Superior temporal gyrus (tissue), 1 donor: ENCODE data around the gene PTPRD.
"Not testable (repeated sequence)": the region's sequence is repeated elsewhere in the genome, so short reads cannot be mapped to it uniquely, and the experiment has no call there.

Source experiments
- DNase-seq: peaks from one replicate; pipeline ENCODE4 v3.0.0-alpha.2; 2016; ENCODE audit errors: extremely low spot score

Gene PTPRD

GRCh38 chr9:9173264-9173663 is 1439.5 kb downstream of the PTPRD start:
- no peak for DNase-seq

DNA sequence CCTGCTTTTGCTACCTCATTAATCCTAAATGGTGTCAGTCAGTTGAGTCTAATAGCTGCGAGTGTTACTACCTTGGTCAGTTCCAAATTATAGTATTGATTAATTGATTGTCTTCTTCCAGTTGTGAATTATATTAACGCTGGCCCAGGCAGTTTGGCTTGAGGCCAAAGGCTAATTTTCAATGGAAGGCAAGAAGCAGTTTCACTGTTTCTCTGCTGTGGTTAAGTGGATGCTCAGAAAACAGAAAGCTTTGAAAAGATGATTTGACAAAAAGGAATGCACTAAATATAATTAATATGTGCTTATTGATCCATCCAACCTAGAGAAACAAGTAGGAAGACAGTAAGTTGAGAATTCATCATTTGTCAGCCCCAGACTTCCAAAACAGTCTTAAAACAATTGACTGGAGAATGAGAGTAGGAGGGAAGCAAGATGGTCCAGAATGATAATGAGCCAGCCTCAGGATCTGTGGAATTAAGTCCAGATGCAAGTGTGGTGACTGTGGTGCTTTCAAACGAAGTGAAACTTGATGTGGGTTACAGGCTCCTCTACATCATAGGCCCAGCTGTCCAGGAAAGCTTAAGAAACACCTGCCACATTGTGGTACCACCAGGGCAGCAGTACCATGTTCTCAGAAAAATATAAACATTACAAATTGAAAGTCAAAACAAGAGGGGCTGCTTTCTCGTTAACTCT is 1442.2 kb downstream of the PTPRD start:
- peak; percentile 24 for DNase-seq

DNA sequence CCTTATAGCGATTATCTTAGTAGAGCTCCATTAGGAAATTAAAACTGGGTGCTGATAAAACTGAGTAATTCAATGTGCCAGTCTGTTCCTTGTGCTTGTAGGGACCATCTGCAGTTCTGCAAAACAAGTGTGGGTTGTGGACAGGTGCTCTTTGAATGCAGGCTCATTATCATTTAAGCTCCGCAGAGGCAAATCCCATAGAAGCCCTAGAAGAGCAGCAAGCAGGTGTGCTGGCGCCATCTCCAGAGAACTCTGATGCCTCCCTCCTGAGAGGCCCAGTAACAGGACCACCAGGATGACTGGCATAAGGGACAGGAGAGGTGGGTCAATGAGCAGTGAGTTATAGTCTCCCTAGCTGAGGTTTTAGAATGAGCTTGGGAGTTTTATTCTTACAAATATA is 1470.8 kb downstream of the PTPRD start:
- DNase-seq = no peak

GRCh38 chr9:9133526-9133925 is 1479.3 kb downstream of the PTPRD start:
- DNase-seq = peak; percentile 89

DNA sequence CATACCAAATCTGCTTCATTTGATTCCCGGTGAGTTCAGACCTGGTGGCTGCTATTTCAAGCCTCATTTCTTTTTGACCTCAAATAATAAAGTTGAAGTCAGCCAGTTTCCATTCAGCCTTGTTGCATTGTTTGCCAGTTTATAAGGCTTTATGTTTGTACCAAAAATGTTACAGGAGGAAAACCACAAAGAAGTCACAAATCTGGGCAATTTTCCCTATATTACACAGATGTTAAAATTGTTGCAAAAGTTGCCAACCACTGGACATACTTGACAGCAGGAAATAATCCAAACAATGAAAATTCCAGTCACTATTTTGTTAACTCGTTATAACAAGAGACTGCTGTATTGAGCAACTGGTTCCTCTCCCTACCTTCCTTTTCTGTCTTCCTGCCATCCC is 1488.2 kb downstream of the PTPRD start:
- no peak for DNase-seq

DNA sequence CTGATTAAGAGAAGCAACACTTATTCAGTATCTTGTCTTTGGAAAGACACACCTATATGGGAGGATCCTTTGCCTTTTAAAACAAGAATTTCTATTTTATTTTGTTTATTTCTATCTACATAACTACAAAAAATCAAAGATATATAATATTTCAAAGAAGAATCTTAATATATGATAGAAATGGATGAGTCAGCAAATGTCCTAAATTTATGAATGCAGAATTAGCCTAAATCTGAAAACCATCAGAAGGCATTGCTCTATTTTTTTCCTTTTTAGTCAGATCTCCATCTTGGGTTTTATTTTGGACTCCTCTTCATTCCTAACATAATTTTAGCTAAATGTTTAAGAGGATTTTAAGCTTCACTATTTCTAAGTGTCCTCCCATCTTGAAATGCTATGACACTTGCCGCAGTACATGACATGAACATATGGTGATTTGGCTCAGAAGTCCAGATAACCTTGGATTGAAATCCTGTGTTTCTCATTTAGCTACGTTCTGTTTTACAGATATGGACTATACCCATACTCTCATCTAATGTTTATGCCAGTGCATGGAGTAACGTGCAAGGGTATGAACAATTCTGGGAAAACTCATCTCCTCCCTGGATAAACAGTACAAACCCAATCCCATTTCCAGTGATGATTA is 1490.4 kb downstream of the PTPRD start:
- DNase-seq = no peak

DNA sequence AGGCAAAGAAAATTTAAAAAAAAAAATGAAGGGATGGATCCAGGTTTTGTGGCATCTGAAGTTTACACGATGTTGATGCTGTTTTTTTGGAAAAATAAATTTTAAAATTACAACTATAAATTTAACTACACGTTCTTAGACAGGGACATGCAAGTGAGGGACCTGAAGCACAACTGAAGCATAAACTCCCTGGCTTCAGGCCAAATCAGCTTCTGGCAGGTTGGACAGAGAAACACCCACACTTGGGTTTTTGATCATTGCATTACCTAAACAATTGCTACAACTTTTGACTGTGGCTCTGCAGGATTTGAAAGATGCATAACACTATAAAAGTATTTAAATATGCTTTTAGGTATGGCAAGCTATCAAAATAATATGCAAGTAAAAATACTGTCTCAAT is 1494.9 kb downstream of the PTPRD start:
- no peak for DNase-seq

DNA sequence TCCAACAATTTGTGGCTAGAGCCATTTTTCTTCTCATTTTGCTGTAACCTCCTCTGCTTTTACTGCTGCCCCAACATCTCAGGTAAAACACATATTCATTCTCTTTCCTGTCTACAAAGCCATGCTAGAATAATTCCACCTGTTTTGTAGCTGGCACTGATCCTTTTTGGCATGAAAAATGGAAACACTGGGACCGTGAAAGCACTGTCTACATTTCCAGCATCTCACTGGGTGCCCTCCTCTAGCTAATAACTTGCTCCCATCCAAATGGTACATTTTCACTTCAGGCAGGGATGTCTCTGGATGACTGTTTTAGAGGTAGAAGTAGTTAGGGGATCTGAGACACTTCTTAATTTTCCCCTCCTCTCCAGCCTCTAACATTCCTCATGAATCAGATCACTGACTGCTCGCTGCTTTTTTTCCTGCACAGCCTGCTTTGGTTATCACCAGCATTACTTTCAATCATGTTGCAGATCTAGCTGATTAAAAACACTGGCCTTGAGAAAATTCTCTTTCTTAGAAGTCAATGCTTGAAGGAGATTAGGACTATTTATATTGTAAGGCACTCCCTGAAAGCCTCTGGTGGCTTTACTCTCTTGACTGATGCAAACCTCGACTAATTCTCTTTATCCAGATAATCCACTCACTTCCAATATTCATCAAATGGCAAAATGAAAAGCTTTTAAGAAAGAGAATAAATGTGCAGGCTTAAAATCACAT is 1500.6 kb downstream of the PTPRD start:
- no peak for DNase-seq

DNA sequence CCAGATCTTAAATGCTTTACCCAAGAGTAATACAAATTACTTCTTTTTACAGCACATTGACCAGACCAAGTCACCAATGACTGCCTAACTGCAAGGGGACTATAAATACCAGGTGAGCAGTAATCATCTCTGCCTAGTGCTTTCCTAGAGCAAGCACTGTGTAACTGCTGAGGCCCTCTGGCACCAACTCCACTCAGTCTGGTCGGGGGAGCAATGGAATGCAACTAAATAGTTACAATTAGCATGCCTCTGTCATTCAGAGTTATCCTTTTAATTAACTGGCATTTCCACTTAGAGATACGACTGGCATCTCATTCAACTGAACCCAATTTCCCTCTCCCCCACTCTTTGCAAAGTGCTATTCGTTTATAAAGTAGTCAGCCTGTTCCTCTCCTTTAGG is 1504.2 kb downstream of the PTPRD start:
- no peak for DNase-seq

DNA sequence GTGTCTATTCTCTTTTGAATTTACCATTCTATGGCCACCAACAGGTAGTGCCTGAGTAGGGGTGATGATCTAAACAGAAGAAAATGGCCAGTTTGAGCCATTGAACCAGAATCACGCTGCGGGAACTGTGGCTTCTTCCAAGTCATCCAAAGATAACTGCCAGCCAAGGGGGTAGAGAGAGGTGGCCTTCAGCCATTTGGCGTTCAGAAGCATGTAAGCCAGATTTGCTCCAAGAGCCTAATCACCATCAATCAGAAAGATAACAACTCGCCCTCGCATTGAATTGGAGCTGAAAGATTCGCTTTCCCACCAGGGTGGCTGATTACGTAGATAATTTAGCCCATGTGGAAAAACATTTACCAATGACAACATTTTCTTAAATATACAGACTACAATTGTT is 1510.5 kb downstream of the PTPRD start:
- DNase-seq = no peak

GRCh38 chr9:9100070-9100469 is 1512.7 kb downstream of the PTPRD start:
- DNase-seq = peak; percentile 58

DNA sequence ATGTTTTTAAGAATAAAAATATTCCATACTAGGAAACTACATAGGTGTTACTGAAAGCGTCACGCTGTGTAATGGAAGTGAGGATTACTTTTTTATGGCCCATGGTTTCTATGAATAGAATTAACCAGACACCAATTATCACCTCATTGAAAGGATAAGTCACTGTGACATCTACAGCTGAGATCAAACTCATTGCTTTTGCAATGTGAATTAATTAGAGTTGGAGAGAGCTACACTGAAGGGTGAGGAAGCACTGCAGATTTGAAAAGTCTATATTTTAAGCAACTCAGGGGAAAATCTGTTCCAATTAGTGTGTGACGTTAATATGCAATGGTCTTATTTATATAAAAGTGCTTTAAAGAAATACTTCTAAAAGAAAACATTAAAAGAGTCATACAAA is 1513.2 kb downstream of the PTPRD start:
- no peak for DNase-seq

- DNase-seq = not testable (repeated sequence)
These were observed 1515.5 kb downstream of the PTPRD start for GRCh38 chr9:9097254-9097653.

- DNase-seq = no peak
These were observed 1521.4 kb downstream of the PTPRD start for GRCh38 chr9:9091387-9091786.

DNA sequence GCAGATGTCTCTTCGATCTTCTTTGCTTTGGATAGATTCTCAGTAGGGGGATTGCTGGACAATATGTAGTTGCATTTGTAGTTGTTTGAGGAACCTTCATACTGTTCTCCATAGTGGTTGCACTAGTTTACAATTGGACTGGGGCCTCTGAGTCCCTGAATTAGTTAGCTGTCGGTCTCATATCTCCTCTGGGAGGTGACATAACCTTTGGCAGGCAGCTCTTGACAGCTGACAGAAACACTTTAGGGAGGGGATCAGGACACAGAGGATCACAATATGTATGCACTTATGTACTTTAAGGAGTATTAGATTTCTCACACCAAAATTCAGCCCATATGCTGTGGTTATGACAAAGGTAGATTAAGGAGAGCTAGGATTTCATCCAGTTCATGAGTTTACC is 1533.3 kb downstream of the PTPRD start:
- no peak for DNase-seq

GRCh38 chr9:9078301-9078700 is 1534.5 kb downstream of the PTPRD start:
- no peak for DNase-seq

DNA sequence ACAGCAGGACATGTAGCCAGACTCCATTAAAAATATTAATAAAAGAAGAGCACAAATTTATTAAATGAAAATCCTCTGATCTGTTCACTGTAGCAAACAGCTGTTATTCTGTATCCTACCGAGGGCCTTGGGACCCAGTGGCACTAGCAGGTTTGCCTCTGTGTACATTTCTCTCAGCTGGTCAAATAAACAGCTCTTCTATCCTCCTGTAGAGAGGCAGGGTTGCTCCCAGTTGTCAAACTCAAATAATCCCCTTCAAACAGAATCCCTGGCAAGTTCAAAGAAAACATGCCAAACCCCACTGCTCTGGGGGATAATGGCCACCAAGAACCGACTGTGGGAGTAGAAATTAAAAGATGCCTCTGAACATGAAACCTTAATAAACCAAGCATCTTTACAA is 1551.2 kb downstream of the PTPRD start:
- DNase-seq = no peak

- DNase-seq = no peak
These were observed 1558.3 kb downstream of the PTPRD start for GRCh38 chr9:9054354-9054992.

GRCh38 chr9:9045572-9045971 is 1567.2 kb downstream of the PTPRD start:
- peak; percentile 60 for DNase-seq

DNA sequence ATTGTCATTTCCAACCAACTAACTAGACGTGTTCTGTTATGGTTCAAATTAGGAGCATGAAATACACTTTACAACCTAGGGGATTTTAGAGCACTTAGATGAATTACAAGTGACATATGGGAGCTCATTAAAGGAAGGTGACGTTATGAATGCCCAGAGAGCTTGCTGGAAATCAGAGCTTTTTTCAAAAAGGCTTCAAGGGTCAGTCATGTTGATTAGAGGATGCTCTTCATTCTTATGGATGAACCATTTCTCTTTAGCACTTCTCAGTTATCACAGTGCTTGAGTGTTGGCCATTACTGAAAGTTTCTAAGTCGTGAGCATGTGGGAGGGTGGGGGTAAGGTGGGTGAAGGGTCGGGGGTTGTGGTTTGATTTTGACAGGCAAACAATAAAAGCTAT is 1567.7 kb downstream of the PTPRD start:
- DNase-seq = no peak

DNA sequence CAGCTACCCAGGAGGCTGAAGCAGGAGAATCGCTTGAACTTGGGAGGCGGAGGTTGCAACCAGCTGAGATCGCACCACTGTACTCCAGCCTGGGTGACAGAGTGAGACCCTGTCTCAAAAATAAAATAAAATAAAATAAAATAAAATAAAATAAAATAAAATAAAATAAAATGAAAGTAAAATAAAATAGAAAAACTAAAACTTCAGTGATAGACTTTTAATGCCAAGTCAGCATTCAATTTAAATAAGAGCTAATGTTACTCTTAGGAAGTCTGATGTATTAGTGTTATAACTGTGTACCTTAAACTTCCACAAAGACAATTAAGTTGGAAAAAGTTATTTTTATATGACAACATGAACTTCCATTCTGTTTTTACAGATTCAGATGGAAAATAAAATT is 1569.0 kb downstream of the PTPRD start:
- not testable (repeated sequence) for DNase-seq

- DNase-seq = no peak
These were observed 1571.0 kb downstream of the PTPRD start for GRCh38 chr9:9041756-9042155.

- DNase-seq = no peak
These were observed 1579.8 kb downstream of the PTPRD start for GRCh38 chr9:9033022-9033421.
